GM19438 (cell line): Measurements from ENCODE around the gene STAT3.
"Not testable (repeated sequence)": the region's sequence is repeated elsewhere in the genome, so short reads cannot be mapped to it uniquely, and the experiment has no call there.

Experiments used
- ATAC-seq: cut with Tn5 transposase; IDR thresholded peaks from one replicate; pipeline ENCODE4 v1.9.1; 2021; ENCODE audit warnings: low read depth; ENCODE audit not compliant: unreplicated experiment

The STAT3 gene

DNA sequence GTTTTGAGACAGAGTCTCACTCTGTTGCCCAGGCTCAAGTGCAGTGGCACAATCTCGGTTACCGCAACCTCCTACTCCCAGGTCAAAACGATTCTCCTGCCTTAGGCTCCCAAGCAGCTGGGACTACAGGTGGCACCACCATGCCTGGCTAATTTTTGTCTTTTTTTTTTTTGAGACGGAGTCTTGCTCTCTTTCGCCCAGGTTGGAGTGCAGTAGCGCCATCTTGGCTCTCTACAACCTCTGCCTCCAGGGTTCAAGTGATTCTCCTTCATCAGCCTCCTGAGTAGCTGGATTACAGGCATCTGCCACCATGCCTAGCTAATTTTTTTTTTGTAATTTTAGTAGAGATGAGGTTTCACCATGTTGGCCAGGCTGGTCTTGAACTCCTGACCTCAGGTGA is 70.3 kb downstream of the STAT3 start:
- not testable (repeated sequence) for ATAC-seq

DNA sequence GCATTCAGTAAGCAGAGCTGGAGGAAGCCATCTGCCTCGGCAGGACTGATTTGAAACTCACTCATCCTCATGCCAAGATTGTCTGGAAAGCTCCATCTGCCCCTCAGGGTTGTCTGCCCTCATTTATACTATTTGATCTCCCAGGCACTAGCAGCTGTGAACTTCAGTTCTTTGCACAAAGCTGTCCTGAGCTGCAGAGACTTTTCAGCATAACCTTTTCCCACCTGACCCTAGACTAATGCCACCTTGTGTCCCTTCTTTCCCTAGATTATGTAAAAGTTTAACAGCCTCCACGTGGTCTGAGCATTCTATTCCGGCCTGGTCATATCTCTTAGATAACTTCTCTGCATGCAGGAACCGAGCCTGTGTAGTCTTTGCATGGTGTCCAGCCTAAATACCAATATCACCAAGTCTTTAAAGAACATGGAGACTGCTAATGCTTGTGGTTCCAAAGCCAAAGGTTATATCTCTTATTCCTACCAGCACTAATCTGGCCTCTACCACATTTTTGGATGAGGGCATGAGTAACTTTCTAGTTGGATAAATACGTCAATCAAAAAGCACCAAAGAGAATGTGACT is 70.9 kb downstream of the STAT3 start:
- ATAC-seq, result no peak

DNA sequence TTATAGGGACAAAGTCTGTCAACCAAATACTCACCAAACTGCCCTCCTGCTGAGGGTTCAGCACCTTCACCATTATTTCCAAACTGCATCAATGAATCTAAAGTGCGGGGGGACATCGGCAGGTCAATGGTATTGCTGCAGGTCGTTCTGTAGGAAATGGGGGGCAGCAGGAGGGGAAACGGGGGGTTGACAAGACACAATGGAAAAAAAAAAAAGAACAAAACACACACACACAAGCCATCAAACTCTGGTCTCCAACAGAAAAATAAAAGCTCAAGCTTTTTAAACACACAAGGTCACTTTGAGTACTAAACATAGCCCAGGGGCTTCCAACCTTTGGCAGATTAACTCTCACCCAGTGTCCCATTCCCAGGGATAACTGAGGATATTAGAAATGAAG is 71.5 kb downstream of the STAT3 start:
- ATAC-seq, result no peak

DNA sequence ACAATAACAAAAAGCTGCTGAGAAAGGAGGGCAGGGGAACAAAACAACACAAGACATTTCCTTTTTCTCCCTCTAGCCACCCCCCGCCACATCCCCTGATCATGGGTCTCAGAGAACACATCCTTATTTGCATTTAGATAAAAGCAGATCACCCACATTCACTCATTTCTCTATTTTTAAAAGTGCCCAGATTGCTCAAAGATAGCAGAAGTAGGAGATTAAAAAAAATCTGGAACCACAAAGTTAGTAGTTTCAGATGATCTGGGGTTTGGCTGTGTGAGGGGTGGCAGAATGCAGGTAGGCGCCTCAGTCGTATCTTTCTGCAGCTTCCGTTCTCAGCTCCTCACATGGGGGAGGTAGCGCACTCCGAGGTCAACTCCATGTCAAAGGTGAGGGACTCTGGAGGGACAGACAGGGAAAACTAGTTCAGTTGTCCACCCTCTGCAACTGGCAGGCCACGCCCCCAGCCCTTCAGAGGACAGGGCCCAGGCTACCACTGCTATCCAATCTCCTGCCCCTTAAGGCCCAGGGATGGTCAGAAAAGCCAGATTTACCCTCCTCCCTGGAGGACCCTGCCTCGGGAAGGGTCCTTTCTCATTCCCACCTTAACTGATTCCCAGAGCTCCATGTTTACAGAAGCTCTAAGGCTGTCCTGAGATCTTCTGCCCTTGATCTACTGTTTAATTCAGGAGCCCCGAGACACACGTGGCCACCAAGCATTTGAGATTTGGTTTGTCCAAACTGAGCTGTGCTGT is 72.7 kb downstream of the STAT3 start:
- no peak for ATAC-seq

DNA sequence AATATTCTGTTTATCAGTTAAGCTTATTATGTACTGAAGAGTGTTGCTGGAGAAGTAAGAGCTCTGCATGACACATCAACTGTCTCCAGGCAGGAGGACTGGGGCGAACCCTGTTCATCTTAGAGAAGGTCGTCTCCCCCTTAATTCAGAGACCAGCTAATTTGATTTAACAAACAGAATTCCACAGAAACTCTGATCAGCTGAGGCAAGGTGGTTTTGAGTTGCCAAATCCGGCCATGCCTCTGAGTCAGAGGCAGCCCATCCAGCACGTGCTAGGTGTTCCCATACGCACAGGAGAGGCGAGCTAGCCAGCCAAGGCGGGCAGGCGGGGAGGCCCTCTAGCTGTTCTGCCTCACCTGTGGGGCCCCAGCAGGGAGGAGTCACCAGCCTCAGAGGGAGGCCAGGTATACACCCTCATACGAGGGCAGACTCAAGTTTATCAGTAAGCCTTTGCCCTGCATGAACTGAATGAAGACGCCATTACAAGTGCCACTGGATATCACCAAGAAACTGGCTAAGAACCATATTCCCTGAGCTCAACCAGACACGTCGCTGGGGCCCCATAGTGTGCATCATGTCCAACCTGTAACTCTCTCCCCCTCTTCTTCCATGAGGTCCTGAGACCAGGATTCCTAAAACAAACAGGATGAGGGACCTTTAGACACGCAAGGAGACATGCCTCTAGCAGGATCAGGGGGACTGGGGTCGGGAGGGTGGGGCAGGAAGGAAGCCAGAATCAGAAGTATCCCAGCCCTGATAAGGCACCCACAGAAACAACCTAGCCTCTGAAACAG is 74.3 kb downstream of the STAT3 start:
- no peak for ATAC-seq

DNA sequence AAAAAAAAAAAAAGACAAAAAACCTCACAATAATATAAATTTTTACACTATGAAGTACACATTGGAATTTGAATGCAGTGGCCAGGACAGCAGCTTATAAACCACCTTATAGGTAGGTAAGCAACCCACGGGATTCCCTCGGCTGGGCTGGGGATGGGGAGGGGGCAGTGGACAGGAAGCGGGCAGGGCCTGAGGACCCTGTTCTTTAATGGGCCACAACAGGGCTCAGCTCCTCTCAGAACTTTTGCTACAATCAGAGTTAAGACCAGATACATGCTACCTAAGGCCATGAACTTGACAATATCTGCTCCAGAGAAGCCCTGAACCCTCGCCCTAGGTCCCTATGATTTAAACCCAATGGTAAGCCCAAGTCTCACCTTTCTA is 74.9 kb downstream of the STAT3 start:
- no peak for ATAC-seq

DNA sequence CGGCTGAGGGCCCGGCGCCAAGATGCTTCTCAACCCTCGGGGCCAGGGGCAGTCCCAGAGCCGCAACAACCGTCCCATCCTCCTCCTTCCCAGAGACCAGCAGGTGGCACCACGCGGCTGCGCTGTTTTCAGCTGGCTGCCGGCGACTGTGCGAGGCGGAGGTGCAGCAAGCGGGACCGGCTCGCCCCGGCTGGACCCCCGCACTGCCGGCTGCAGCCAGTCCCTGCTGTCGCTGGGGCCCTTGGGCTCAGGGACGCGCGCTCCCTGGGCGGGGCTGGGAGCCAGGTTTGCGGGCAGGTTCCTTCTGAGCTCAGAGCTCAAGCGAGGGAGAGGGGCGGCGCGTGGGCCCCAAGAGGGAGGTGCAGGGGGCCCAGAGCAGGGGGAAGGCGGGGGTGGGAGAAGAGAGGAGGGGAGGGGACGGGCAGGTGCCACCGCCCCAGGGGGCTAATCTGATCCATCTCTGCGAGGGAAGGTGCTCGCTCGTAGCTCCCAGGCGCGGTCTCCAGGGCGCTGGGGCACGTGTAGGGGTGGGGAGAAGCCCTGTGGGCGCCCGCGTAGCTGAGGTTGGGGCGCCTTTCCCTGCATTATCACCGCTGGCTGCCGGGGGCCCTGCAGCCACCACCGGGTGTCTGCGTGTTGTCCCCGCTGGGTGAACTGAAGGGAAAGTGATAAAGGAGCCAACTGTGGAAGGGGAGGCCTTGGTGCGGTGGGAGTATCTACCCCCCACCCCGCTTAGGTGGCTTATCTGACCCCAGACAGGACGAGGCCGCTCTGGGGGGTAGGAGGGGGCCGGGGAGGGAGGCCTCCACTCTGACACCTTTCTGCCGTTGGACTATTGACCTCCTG is 75.7 kb downstream of the STAT3 start:
- no peak for ATAC-seq

DNA sequence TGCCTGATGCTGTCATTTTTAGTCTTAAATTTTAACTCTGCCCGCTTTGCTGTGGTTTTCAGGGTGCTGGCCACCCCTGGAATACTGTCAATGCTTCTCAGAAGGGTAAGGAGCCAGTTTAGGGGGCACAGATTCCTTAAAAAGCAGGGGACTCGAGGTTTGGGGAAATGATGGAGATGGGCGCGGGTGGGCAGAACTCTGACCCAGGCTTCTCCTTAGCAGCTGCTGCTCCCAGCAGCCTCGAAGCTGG is 76.3 kb downstream of the STAT3 start:
- no peak for ATAC-seq

DNA sequence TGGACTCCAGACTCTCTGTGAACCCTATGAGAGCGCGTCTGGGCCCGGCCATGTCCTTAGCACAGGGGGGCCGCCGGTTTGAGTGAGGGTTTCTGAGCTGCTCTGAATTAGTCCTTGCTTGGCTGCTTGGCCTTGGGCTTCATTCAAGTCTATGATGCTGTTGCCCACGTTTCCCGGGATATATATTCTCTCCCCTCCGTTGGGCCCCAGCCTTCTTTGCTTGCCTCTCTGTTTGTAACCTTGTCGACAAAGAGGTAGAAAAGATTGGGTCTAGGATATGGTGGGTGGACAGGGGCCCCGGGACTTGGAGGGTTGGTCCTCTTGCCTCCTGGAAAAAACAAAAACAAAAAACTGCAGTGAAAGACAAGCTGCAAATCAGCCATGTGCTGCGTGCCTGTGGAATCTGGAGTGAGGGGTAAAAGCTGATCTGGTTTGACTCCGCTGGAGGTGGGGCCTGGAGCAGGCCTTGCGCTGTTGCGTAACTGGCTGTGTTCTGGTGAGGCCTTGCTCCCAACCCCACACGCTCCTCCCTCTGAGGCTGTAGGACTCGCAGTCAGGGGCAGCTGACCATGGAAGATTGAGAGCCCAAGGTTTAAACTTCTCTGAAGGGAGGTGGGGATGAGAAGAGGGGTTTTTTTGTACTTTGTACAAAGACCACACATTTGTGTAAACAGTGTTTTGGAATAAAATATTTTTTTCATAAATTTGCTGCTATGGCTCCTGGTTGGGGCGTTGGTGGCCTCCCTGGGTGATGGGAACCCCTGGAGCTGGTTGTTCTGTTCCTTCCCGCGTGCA is 76.8 kb downstream of the STAT3 start:
- ATAC-seq, result no peak

DNA sequence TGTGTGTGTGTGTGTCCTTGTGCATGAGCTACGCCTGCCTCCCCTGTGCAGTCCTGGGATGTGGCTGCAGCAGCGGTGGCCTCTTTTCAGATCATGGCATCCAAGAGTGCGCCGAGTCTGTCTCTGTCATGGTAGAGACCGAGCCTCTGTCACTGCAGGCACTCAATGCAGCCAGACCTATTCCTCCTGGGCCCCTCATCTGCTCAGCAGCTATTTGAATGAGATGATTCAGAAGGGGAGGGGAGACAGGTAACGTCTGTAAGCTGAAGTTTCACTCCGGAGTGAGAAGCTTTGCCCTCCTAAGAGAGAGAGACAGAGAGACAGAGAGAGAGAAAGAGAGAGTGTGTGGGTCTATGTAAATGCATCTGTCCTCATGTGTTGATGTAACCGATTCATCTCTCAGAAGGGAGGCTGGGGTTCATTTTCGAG is 77.4 kb downstream of the STAT3 start:
- no peak for ATAC-seq

DNA sequence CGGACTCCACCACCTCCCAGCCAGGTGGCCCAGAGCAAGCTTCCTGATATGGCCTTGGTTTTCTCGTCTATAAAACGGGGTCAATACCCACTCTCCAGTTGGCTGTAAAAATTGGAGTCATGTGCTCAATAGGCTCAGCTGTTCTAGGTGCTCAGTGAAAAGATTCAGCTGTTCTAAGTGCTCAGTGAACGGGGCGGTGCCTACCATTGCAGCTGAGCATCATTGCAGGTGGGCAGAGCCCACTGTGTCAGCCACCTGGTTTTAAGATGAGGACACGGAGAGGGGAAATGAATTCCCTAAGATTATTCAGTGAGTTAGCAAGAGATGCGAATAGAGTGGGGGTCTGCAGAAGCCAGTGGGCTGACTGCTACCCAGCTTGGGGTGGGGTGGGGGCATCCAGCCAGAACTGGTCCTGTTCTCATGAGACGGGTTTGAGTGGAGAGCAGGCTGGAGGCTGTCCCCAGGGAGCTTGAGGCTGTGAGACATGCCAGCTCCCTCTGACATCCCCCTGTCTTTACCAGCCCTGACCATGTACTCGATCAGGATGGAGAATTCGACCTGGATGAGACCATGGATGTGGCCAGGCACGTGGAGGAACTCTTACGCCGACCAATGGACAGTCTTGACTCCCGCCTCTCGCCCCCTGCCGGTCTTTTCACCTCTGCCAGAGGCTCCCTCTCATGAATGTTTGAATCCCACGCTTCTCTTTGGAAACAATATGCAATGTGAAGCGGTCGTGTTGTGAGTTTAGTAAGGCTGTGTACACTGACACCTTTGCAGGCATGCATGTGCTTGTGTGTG is 78.1 kb downstream of the STAT3 start:
- ATAC-seq, result no peak

DNA sequence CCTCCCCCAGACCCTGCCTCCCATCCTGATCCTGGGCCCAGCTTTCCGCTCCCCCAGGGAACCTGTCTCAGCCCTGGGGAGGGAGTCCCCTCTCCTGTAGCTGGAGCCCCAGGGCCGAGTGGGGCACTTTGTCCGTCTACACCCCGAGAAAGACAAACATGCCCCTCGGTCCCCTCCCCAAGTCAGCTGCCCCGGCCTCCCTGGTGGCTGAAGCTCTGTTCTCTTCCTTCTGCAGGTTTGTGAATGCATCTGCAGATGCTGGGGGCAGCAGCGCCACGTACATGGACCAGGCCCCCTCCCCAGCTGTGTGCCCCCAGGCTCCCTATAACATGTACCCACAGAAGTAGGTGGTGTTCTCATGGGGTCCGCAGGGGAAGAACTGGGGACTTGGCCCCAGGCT is 79.1 kb downstream of the STAT3 start:
- ATAC-seq, result no peak

DNA sequence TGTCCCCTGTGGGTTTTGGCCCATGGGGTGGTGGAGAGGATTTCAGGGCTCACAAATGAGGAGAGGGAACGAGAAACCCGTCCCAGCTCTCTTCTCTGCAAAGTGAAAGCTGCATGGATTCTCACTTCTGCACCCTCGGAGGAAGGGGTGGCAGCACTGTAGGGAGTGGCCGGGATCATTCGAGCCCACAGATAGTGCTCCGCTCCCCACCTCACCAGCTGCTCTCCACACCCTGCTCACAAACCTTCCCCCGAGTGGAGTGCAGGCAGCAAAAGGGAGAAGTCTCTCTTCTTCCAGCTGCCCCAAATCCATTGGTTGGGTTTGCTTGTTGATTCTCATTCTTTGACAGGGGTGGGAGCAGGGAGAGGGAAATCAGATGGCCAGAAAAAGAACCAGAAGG is 79.8 kb downstream of the STAT3 start:
- ATAC-seq, result no peak

DNA sequence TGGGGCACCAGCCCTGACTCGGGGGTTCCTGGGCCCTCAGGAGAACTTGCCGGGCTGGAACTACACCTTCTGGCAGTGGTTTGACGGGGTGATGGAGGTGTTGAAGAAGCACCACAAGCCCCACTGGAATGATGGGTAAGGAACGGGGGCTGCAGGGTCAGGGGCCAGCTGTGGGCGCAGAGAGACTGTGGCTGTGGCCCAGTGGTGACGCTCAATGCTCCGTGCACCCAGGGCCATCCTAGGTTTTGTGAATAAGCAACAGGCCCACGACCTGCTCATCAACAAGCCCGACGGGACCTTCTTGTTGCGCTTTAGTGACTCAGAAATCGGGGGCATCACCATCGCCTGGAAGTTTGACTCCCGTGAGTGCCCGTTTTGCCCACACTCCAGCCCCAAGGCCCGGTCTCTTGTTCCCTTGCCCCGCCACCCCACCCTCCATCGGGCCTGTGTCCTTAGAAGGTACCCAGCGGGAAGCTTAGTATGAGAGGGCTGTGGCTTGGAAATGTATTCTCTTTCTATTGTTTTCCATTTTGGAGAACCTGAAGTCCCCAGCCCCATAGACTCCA is 80.8 kb downstream of the STAT3 start:
- no peak for ATAC-seq

DNA sequence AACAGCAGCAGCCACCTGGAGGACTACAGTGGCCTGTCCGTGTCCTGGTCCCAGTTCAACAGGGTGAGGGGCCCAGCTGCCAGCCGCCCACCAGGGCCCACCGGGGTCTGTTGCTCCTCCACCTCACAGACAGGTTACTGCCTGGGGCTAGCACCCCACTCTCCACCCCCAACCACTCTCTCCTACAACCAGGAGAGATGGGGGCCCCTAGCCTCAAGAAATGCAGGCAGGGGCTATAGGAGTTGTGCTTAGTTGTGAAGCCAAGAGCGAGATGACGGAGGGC is 81.9 kb downstream of the STAT3 start:
- ATAC-seq, result no peak

DNA sequence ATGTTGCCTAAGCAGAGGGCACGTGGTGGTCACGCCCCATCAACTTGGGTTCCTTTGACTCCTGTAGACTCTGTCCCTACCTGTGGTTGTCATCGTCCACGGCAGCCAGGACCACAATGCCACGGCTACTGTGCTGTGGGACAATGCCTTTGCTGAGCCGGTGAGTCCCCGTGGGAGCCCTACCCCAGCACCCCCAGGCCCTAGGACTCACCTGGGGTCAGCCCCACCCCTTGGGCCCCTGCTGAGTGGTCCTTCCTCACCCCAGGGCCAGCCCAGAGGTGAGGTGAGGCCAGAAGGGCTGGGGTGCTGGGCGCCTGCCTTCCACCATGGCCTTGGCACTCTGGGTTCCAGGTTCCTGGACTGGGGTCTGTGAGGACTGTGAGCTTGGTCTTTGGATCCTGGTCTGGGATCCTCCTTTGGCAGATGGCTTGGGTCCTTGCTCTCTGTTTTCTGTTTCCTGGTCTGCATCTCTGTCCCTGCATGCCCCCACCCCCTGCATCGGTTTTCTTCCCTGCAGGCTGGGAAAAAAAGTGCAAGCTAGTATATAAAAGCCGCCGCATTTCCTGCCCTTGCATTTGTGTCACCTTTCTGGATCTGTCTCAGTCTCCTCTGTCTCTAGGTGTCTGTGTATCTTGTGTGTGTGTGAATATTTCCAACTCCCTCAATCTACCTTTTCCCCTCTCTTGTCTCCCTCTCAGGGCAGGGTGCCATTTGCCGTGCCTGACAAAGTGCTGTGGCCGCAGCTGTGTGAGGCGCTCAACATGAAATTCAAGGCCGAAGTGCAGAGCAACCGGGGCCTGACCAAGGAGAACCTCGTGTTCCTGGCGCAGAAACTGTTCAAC is 82.5 kb downstream of the STAT3 start:
- ATAC-seq, result no peak

DNA sequence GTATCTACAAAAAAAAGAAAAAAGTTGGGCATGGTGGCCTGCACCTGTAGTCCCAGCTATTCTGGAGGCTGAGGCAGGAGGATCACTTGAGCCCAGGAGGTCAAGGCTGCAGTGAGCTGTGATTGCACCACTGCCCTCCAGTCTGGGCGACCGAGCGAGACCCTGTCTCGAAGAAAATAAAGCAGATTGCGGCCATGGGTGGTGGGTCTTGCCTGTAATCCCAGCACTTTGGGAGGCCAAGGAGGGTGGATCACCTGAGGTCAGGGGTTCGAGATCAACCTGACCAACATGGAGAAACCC is 83.3 kb downstream of the STAT3 start:
- ATAC-seq, result not testable (repeated sequence)

DNA sequence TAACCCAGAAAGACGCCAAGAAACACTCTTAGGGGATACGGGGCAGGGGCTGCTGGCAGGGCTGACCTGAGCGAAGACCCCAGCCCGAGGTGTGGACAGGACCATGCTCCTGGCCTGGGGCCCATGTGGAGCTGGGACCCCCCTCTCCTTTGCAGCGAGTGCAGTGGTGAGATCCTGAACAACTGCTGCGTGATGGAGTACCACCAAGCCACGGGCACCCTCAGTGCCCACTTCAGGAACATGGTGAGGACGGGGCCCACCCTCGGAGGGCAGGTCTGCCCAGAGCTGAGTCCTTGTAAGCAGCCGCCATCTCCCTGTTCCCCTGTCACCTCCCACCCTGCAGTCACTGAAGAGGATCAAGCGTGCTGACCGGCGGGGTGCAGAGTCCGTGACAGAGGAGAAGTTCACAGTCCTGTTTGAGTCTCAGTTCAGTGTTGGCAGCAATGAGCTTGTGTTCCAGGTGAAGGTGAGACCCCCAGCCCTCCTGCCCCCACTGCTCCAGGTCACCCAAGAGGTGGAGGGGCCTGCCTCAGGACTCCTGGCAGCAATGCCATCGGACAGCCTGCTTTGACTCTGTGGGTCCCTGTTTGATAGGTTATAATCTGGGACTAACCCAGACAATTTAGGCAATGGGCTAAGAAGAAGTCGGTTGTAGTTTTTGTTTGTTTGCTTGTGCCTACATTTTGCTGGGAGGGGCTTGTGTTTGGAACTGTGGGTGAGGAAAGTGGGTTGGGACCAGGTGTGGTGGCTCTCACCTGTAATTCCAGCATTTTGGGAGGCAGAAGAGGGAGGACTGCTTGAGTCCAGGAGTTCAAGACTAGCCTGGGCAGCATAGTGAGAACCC is 83.8 kb downstream of the STAT3 start:
- ATAC-seq, result no peak
